A673 (cell line): Measurements from ENCODE around the gene ELANE.

Experiments used
- EZH2 ChIP-seq: fragments of 200-600 bp; sonication (generic); IDR thresholded peaks from 2 replicates; pipeline ENCODE4 v1.6.1; 2017; ENCODE audit warnings: borderline replicate concordance, low read depth, mild to moderate bottlenecking, mixed read lengths, antibody characterized with exemption, low read length; ENCODE audit not compliant: poor library complexity, severe bottlenecking
- TF ChIP-seq, protein P1 (sequence below): fragments of 300-800, 200-600 bp; sonication (generic); conservative IDR thresholded peaks from 2 replicates; pipeline ENCODE4 v1.5.1; 2017; ENCODE audit warnings: low read depth, mild to moderate bottlenecking, antibody characterized with exemption, low read length, moderate library complexity, mixed read lengths

DNA sequence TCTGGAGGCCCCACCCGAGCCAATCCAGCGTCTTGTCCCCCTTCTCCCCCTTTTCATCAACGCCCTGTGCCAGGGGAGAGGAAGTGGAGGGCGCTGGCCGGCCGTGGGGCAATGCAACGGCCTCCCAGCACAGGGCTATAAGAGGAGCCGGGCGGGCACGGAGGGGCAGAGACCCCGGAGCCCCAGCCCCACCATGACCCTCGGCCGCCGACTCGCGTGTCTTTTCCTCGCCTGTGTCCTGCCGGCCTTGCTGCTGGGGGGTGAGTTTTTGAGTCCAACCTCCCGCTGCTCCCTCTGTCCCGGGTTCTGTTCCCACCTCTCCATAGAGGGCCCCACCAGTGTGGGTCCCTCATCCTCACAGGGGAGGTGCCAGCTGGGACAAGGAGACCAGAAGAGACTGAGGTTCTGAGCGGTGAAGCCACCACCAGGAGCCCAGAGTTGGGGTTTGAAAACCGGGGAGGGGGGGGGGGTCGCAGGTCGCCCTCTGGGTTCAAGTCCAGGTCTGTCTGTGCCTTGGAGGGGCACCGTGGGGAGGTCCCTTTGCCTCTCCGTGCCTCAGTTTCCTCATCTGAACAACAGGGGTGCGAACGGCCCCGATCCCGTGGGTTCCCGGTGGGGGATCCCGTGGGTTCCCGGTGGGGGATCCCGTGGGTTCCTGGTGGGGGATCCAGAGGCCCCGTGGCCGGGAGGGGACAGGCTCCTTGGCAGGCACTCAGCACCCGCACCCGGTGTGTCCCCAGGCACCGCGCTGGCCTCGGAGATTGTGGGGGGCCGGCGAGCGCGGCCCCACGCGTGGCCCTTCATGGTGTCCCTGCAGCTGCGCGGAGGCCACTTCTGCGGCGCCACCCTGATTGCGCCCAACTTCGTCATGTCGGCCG is at the start of gene ELANE:
- TF ChIP-seq, protein P1, sequence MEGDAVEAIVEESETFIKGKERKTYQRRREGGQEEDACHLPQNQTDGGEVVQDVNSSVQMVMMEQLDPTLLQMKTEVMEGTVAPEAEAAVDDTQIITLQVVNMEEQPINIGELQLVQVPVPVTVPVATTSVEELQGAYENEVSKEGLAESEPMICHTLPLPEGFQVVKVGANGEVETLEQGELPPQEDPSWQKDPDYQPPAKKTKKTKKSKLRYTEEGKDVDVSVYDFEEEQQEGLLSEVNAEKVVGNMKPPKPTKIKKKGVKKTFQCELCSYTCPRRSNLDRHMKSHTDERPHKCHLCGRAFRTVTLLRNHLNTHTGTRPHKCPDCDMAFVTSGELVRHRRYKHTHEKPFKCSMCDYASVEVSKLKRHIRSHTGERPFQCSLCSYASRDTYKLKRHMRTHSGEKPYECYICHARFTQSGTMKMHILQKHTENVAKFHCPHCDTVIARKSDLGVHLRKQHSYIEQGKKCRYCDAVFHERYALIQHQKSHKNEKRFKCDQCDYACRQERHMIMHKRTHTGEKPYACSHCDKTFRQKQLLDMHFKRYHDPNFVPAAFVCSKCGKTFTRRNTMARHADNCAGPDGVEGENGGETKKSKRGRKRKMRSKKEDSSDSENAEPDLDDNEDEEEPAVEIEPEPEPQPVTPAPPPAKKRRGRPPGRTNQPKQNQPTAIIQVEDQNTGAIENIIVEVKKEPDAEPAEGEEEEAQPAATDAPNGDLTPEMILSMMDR, result no peak
- TF ChIP-seq EZH2, result no peak
